Measurements from ENCODE around the gene AACS. TPM values are rescaled to one million over a fixed set of nuclear protein-coding genes. Genes with fewer than 3 reads are reported as not detected.
"Not testable (repeated sequence)": the region's sequence is repeated elsewhere in the genome, so short reads cannot be mapped to it uniquely, and the experiment has no call there.

The AACS gene
- total RNA-seq, 1 experiment from 2014 or later: 18.1 TPM

DNA sequence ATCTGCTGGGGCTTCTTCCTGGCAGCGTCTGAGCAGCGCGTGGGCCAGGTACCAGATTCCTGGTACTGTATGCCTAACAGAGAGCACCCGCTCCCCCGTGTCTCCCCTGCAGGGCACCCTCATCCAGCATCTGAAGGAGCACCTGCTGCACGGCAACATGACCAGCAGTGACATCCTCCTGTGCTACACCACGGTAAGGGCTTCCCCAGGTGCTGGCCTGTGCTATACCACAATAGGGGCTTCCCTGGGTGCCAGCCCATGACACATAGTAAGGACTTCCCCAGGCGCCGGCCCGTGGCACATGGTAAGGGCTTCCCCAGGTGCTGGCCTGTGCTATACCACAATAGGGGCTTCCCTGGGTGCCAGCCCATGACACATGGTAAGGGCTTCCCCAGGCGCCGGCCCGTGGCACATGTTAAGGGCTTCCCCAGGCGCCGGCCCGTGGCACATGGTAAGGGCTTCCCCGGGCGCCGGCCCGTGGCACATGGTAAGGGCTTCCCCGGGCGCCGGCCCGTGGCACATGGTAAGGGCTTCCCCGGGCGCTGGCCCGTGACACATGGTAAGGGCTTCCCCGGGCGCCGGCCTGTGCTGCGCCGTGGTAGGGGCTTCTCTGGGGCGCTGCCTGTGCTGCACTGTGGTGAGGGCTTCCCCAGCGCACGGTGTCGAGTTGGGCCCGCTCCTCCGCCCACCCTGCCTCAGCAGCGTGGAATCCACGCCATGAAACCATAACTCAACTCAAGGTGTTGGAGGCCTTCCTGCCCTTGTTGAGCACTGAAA lies 49.3 kb downstream of the AACS start:
- DNase-seq (ENCODE audit: extremely low read depth, low read depth): no peak

GRCh38 chr12:125120566-125120965 lies 55.3 kb downstream of the AACS start:
- DNase-seq (ENCODE audit: extremely low read depth, low read depth): no peak

GRCh38 chr12:125121106-125121505 lies 55.9 kb downstream of the AACS start:
- DNase-seq (ENCODE audit: extremely low read depth, low read depth): no peak

DNA sequence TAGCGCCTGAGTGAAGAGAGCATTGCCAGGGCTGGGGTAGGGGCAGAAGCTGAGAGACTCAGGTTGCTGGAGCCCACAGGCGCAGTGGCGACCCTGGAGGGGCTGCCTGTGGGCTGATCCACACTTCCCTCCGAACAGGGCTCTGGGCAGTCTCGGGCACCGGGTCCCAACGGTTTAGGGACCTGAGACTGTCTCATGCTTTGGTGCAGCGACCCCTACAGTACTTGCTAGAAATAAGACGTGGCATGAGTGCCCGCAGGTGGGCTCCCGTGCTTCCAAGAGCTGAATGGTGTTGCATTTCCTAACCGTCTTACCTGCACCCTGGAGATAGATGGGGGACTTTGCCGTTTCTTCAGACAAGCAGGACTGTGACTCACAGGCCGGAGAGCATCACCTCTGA lies 57.4 kb downstream of the AACS start:
- no peak for DNase-seq (ENCODE audit: extremely low read depth, low read depth)

DNA sequence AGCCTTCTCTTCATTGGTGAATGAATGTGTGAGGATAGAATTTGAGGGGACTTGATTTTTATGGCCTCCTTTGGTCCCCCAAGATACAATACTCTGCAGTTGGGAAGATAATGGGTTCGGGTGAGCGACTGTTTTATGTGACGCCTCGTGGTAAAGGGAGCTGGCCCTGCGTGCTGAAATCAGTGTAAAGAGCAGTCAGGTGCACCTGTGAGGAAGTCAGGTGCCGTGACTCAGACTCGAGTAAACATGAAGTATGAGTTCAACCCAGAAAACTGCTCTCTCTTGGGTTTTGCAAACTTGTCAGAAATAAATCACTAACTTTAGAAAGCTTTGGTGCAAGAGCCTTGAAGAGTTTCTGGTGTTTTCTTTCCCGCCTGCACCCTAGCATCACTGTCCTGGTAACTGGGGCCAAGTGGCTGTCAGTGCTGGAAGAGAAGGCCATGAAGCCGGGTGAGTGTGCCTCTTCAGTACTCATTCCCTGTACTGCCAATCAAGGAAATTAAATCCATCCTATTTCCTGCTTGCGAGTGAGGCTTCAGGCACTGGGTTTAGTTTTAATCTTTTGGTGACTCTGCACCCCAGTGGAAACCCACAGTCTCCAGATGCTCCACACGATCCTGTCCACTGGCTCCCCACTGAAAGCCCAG lies 59.2 kb downstream of the AACS start:
- no peak for DNase-seq (ENCODE audit: extremely low read depth, low read depth)

DNA sequence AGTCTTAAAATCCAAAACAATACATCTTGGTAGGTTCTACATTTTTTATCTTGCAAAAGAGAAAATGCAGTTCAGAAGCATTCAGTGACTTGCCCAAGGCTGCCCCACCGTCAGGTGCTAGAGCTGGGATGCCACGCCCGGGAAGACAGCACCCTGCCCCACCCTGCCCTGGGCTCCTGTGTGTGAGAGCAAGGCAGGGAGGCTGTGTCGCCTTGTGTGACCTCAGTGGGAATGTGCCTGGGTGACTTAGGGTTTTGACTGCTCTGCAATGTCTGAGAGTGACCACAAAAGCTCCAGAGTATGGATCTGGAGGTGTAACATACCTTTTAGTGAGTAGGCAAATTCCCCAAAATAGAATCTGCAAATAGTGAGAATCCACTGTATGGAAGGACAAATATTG lies 60.0 kb downstream of the AACS start:
- DNase-seq (ENCODE audit: extremely low read depth, low read depth): no peak

DNA sequence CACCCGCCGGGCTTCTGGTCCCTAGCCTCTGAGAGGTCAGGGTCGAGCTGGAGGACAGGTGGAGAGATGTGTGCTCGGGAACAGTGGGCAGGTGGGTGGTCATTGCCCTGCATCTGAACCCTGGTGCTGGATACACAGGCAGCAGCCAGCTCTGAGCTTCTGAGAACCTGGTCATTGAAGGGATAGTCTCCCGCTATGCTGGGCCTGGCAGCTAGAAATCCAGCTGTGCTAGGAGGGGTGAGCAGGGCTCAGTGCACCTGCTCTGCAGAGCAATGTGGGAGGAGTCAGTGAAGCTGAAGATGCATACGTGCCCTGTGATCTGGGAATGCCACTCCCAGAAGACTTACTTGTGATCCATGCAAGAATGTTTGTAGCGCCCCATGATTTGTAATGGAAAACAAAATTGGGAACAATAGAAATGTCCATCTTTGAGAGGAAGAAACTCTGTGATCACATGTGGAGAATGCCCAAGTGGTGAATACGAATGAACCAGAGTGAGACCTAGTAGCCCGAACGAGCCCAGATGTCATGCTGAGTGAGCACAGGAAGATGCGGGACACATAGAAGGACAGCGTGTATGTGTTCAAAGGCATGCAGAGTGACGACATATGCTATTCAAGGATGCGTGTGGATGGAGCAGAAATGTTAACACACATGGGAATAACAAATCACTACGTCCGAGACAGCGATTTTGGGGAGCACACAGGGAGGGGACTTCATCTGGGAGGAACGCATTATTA lies 63.4 kb downstream of the AACS start:
- no peak for DNase-seq (ENCODE audit: extremely low read depth, low read depth)

DNA sequence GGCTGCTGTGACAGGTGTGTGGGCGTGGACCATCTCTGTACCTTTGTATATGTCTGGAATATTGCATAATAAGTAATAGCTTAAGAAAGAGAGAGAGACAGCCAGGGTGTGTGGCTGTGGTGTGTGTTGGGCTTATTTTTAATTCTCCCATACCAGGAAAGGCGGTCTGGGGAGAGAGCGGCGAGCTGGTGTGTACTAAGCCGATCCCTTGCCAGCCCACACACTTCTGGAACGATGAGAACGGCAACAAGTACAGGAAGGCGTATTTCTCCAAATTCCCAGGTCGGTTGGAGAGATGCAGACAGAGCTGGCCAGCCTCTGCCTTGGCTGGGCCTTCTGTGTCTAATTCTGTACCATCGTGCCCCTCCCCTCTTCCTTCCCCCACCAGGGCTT lies 63.9 kb downstream of the AACS start:
- DNase-seq (ENCODE audit: extremely low read depth, low read depth): no peak

DNA sequence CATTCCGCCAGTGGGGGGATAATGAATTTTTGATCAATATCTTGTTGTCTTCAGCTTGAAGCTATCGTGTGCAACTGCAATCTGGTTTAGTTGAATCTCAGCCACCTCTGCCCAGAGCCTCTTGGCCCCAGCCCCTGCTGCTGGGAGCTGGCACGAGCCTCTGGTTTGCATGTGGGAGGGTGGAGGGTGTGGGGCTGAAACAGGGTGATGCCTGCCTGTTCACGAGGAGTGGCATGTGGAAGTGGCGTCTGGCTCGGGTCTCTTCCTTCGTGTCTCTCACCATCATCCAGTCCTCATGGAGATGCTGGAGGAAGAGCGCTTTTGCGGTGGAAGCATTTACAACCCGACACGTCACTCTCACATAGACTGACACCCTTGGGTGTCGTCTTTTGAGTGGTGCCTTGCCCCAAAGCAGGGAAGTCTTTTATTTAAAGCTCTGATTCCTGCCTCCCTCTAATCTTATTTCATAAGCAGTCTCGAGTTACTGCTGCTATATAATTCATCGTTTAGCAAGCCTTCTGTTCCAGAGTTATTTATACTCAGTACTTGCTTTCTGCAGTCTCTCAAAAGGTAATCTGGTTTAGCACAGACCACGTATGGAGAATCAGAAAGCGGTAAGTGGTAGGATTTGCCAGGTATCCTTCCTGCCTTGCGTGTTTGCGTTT lies 64.5 kb downstream of the AACS start:
- no peak for DNase-seq (ENCODE audit: extremely low read depth, low read depth)

DNA sequence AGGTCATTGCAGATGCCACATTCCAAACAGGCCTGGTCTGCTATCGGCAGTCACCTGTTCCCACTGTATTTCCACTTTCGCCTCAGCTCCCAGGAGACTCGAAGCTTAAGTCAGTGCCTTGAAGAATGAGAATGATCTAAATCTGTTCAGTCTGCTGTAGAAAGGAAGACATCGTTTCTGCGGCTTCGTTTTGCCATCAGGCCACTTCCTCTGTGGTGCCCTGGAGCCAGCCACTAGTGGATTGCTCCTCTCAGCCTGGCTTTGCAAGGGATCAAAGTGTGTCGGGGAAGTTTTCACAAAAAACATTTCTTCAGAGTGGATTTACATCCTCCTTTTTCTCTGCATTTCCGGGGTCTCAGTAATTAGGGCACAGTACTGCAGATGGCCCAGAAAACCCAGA lies 66.7 kb downstream of the AACS start:
- no peak for DNase-seq (ENCODE audit: extremely low read depth, low read depth)

- no peak for DNase-seq (ENCODE audit: extremely low read depth, low read depth)
Observed at GRCh38 chr12:125132698-125133400, 67.6 kb downstream of the AACS start.

- no peak for DNase-seq (ENCODE audit: extremely low read depth, low read depth)
Observed at GRCh38 chr12:125133616-125134015, 68.4 kb downstream of the AACS start.

DNA sequence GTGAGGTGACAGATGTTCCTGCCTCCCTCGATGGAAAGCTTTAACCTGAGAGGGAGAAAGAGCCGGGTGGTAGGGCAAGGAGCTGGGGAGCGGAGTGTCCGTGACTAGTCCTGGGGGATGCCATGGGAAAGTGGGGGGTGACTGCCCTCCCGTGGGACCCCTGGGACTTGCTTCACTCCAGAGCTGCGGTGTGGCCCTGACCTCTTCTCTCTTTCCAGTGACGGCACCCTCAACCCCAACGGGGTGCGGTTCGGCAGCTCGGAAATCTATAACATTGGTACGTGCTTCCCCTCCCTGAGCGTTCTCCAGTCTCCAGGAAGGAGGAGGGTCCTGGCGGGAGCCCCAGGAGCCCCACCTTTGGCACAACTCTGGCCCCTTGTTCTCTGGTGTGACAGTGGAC lies 69.3 kb downstream of the AACS start:
- no peak for DNase-seq (ENCODE audit: extremely low read depth, low read depth)

GRCh38 chr12:125135906-125136305 lies 70.7 kb downstream of the AACS start:
- DNase-seq (ENCODE audit: extremely low read depth, low read depth): no peak

DNA sequence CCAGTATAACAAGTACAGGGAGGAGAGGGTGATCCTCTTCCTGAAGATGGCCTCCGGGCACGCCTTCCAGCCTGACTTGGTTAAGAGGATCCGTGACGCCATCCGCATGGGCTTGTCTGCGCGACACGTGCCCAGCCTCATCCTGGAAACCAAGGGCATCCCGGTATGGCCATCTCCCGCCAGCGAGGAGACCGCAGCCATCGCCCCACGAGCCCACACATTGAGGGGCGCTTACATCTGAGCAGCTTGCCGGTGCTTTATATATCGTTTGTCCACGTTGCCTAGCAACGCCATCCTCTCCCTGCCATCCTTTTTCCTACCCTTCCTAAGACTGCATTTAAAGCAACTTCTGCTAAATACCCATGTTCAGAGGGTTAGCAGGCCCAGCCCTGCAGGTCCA lies 71.5 kb downstream of the AACS start:
- no peak for DNase-seq (ENCODE audit: extremely low read depth, low read depth)

GRCh38 chr12:125137766-125138344 lies 72.6 kb downstream of the AACS start:
- no peak for DNase-seq (ENCODE audit: extremely low read depth, low read depth)

DNA sequence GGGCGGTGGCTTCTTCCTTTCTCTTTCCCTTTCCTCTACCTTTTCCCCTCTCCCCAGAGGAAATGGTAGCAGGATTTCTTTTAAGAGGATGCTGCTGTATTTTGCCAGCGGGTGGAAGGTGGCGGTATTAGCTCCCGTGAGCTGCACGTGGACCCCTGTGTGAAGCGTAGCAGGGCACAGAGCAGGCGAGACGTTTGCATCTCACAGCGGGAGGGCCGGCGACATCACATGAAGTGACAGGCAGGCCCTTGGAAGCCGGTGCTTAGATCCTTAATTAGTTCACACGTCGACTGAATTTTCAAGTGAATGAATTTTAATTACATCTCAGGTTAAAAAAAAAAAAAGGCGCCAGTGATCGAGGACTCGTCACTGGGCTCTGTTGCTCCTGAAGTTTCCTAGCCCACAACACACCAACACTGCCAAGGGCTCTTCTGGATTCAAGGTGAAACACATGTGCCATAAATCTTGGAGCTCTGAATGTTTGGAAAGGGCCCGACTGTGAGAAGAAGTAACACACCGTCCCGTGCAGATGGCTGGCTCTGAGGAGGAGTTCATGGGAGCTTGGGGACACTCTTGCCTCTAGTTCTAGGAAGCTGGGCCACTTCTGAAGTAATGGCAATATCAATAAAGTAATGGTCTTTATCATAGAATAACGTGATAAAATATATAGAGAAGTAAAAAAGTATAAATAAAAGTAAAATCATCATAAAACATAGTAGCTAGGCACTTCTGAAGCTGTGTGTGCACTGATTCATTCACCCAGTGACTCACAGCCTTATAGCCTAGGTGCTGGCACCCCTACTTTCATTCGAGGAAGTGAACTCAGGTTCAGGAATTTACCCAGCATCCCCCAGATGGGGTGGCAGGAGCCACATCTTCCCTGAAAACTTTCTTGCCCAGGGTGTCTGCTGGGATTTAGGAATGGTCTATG lies 75.3 kb downstream of the AACS start:
- no peak for DNase-seq (ENCODE audit: extremely low read depth, low read depth)

- DNase-seq (ENCODE audit: extremely low read depth, low read depth): not testable (repeated sequence)
Observed at GRCh38 chr12:125141210-125141573, 76.0 kb downstream of the AACS start.

GRCh38 chr12:125142601-125143000 lies 77.4 kb downstream of the AACS start:
- DNase-seq (ENCODE audit: extremely low read depth, low read depth): no peak

All from NCI-H460 (cell line).